HG02759 (cell line): ENCODE measurements around the gene ACP4.

ENCODE experiments used
- ATAC-seq: cut with Tn5 transposase; IDR thresholded peaks from one replicate; pipeline ENCODE4 v1.9.1; 2021; ENCODE audit warnings: mild to moderate bottlenecking, moderate library complexity; ENCODE audit not compliant: unreplicated experiment

ACP4 gene

GRCh38 chr19:50820549-50821247 lies 30.5 kb downstream of the ACP4 start:
- ATAC-seq = no peak

- no peak for ATAC-seq
Measured at GRCh38 chr19:50821248-50821612, 31.0 kb downstream of the ACP4 start.

GRCh38 chr19:50821622-50822021 lies 31.4 kb downstream of the ACP4 start:
- no peak for ATAC-seq

GRCh38 chr19:50822661-50823208 lies 32.5 kb downstream of the ACP4 start:
- no peak for ATAC-seq

- no peak for ATAC-seq
Measured at GRCh38 chr19:50823389-50824042, 33.3 kb downstream of the ACP4 start, which contains the start of gene KLK1. Gene KLK1, minus strand, starts transcription at chr19:50823787. Its CDS starts 39 bp downstream, at chr19:50823748.

GRCh38 chr19:50826492-50827240 lies 36.5 kb downstream of the ACP4 start:
- ATAC-seq = no peak

- no peak for ATAC-seq
Measured at GRCh38 chr19:50827476-50827875, 37.3 kb downstream of the ACP4 start.

- ATAC-seq = no peak
Measured at GRCh38 chr19:50829801-50830200, 39.6 kb downstream of the ACP4 start.

GRCh38 chr19:50830266-50831025 lies 40.2 kb downstream of the ACP4 start:
- ATAC-seq = no peak

GRCh38 chr19:50831026-50831396 lies 40.8 kb downstream of the ACP4 start:
- ATAC-seq = no peak

GRCh38 chr19:50832666-50833065 lies 42.5 kb downstream of the ACP4 start:
- no peak for ATAC-seq

- no peak for ATAC-seq
Measured at GRCh38 chr19:50833117-50833801, 43.0 kb downstream of the ACP4 start, which contains the start of gene KLK15. Gene KLK15, minus strand, starts transcription at chr19:50833574. Its CDS starts 2,082 bp downstream, at chr19:50831492.

- no peak for ATAC-seq
Measured at GRCh38 chr19:50833802-50834167, 43.6 kb downstream of the ACP4 start.

- ATAC-seq = no peak
Measured at GRCh38 chr19:50835103-50835784, 45.0 kb downstream of the ACP4 start.

GRCh38 chr19:50835785-50836542 lies 45.7 kb downstream of the ACP4 start:
- peak; percentile 88 for ATAC-seq

GRCh38 chr19:50836543-50837195 lies 46.5 kb downstream of the ACP4 start:
- no peak for ATAC-seq

- ATAC-seq = no peak
Measured at GRCh38 chr19:50837300-50837699, 47.1 kb downstream of the ACP4 start.

- no peak for ATAC-seq
Measured at GRCh38 chr19:50838239-50838638, 48.0 kb downstream of the ACP4 start.
